IPS-NIHi11 (cell line): Measurements from ENCODE around the gene ASCL4.

Experiments used
- DNase-seq: peaks from one replicate; pipeline ENCODE4 v3.0.0; 2012; ENCODE audit warnings: mixed read lengths, low spot score

Gene ASCL4

DNA sequence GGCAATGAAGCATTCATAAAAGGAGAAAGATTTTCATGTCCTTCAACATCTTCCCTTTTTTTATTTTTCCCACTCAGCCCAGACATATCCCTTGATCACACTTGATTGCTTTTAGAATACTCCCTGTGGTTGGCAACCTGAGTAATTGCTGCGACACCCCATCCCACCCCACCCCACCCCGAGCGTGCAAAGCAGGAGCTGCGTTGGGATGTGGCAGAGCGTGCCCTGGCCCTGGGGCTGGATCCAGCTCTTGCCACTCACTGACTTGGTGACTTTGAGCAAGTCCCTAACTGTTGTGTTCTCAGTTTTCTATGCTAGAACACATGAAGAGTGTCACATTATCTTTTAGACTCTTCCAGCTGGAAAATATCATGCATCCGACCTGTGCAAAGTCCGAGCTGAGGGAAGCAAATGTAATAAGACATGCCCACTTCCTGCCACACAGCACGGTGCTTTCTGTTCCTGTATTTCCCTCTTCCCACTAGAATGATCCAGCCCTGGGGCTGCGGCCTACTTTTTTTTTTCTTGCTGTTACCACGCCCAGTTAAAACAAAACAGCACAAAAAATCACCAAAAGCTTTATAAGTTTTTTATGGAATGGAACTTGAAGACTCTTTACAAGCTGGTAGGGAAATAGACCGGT is 4.0 kb downstream of the ASCL4 start:
- no peak for DNase-seq

DNA sequence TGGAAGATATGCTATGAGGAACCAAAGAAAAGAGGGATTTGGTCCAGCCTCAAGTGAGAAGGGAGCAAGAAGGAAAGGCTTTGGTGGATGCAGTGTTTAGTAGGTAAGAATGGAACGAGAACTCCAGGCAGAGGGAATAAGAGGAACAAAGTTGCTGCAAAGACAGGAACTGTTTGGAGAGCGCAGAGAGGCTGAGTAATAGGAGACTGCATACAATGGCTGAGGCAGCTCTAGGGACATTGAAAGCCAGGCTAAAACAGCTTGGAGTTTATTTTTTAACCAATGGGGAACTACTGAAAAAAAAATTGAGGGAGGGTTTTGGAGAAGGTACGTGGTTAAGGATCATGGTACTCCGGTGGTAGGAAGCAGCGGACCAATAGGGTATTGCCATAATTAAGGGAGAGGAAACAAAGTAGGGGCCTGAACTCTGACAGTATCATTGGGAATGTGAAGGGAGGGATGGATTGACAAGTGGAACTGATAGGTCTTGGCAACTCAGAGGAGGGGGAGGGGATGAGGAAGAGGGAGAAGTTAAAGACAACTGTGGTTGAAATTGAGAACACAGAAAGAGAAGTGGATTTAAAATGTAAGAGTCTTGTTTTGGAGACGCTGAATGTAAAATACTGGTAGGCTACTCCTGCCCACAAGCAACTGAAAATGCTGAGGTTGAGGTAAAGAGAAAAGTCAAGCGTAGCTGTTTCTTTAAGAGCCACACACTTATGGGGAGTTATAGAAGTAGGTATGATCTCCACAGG is 4.8 kb downstream of the ASCL4 start:
- DNase-seq: no peak

DNA sequence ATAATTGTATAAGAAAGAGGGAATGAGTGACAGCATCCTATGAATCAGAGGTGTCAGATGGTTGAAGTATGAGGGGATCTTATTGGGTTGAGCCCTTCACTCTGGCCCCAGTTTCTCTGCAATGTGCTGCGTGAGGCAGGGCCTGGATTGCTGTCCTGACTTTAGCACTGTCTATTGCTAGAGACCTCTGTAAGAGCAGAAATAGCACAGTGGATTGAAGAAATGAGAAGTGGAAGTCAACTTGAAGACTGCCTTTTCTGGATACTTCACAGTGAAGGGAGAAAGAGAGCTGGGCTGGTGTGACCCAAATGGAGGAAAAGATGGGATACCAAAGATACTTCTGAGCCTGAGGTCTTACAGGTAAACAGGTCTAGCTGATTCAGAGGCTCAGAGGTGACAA is 5.8 kb downstream of the ASCL4 start:
- no peak for DNase-seq

DNA sequence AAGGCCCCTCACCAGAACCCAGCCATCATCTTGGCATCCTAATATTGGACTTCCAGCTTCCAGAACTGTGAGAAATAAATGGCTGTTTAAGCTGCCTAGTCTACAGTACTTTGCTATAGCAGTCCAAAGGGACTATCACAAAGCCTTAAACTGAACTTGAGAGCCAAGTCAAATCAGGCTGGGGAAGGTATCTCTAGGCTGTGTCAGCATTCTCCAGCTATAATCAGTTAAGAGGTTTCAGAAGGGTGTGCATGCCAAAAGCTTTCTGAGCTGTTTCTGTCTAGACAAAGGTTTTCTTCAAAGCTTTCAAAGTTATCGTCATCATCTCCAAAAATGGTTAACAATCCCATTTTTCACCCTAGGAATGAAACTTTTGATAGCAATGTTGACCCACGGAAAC is 7.6 kb downstream of the ASCL4 start:
- DNase-seq: no peak

DNA sequence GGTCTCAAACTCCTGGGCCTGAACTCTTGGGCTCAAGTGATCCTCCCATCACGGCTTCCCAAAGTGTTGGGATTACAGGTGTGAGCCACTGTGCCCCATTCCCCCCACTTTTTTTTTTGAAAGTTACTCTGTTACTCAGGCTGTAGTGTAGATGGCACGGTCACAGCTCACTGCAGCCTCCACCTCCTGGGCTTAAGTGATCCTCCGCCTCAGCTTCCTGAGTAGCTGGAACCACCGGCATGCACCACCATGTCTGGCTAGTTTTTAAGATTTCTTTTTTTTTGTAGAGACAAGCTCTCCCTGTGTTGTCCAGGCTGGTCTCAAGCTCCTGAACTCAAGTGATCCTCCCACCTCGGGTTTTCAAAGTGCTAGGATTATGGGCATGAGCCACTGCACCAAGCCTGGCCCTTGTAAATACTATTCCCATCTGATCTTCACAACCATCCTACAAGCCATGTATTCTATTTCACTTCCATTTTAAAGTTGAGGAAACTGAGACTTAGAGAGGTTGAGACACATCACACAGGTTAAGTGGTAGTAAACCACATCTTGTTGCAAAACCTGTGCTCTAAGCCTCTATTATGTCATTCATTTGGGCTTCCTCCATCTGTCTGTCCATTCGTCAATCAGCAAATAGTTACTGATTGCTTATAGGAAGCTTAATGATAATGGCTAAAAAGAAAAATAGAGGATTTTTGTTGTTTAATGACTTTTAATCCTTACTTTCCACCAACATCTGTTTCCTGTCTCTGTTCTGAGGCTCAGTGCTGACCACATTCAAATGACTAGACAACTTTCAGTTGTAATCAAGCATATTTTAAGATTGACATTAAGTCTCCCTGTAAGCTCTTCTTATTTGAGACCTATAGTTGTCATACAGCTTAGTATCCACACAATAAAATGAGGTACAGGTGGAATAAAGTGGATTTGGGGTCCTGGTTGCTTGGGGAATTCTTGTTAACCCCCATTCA is 9.2 kb downstream of the ASCL4 start:
- no peak for DNase-seq

DNA sequence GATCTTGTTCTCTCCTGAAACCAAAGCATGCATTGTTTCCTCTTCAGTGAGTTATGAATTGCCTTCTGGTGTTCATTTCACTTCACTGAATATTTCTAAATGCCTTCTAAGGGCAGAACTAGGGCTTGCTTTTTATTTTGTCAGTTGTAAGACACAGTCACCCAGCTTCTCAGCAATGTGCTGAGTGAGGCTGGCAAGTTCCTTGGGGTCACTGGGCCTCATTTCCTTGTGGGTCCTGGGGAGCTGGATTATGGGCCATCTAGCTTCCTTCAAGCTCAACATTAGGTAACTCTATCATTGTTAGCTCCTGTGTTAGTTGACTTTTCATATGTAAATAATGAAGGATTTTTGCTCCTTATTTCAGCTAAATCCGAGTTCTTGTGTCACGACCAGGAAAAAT is 13.8 kb downstream of the ASCL4 start:
- DNase-seq: no peak

DNA sequence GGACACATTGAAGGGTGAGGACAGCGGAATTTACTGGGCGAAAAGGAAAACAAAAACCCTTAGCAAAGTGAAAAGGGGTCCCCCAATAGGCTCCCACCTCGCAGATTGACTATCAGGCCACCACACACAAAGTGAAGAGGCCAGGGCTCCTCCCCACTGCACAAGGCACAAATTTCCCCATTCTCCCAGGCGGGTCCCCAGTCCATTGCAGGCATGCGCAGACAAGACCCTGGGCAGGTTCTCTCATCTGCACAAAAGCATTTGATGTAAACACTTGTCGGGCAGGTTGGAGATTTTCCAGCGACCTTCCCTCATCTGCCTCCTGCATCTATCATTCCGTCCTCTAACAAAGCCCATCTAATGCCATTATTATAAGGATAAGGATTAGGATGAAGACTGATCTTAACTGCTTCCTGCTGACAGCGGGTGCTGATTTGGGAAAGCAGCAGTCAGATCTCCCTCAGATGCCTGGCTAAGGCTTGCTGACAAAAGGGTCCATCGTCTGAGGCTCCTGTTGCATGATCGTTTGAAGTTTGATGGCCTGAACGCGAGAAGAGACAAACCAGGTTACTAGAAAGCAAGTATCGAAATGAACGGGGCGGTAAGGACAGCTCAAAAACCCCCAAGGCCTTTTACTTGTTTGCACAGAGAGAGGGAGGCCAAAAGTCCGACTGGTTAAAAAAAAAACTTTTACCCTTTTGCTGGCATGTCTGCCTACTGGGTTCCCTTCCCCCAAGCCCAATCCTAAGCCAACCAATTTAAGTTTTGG is 14.4 kb downstream of the ASCL4 start:
- no peak for DNase-seq

DNA sequence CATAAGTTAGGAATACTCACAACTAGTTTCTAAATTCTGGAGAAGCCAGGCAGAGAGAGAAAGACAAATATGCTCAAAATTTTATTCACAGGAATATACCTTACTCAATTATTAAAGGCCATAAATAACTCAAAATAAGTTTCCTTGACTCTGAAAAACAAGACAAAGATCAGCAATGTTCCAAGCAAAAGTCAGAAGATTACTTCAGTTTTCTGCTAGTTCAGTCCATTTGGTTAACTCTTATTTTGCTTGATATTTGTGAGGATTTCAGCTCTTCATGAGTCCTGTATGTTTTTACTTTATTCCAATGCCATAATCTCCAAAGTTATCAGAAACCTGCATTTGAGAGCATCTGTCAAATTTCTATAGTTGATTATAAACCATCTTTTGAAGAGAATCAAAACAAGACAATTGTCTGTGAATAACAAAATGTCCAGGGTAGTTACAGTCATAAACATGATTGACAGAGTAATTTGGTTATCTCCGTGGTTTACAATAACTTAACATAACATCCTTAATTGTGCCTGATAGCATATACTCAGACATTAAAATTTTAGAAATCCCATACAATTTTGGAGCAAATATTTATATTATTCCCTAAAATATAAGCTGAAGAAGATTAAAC is 17.1 kb downstream of the ASCL4 start:
- no peak for DNase-seq

DNA sequence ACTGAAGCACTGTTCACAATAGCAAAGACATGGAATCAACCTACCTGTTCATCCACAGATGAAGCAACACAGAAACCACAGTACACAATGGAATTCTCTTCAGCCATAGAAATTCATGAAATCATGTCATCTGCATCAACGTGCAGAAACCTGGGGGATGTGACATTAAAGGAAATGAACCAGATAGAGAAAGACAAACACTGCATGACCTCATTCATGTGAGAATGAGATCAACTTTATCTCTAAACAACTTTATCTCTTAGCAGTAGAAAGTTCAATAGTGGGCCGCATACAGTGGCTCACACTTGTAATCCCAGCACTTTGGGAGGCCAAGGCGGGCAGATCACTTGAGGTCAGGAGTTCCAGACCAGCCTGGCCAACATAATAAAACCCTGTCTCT is 19.9 kb downstream of the ASCL4 start:
- no peak for DNase-seq

DNA sequence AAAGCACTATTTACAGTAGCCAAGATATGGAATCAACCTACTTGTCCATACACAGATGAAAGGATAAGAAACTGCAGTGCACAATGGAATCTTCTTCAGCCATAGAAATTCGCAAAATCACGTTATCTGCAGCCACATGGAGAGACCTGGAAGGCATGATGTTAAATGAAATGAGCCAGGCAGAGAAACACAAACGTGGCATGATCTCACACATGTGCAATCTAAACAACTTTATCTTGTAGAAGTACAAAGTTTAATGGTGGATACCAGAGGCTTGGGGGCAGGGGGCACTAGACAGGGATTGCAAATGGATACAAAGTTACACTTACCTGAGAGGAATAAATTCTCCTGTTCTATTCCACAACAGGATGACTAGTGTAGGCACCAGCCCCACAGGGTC is 24.1 kb downstream of the ASCL4 start:
- no peak for DNase-seq

DNA sequence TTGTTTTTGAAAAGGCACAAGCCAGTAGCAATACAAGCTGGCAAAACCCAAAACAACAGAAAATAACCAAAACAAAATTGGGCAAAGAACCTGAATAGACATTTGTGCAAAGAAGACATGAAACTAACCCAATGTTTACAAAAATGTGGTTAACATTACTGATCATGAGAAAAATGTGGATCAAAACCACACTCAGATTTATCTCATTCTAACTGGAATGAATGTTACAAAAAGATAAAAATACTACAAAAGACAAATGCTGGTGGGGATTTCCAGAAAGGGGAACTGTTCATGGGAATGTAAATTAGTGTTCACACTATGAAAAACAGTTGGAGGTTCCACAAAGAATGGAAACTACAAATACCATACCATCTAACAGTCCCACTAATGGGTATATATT is 26.6 kb downstream of the ASCL4 start:
- no peak for DNase-seq

DNA sequence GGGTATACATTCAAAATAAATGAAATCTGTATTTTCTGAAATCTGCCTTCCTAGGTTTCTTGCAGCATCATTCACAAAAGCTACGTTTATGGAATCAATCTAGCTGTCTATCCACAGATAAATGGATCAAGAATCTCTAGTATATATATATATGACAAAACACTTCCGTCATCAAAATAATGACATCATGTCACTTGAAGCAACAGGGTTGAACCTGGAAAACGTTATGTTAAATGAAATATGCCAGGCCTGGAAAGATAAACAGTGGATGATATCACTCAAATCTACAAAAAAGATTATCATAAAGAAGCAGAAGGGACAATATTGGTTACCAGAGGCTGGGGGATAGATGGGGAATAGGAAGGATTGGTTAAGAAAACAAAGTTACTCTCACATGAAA is 28.6 kb downstream of the ASCL4 start:
- no peak for DNase-seq

DNA sequence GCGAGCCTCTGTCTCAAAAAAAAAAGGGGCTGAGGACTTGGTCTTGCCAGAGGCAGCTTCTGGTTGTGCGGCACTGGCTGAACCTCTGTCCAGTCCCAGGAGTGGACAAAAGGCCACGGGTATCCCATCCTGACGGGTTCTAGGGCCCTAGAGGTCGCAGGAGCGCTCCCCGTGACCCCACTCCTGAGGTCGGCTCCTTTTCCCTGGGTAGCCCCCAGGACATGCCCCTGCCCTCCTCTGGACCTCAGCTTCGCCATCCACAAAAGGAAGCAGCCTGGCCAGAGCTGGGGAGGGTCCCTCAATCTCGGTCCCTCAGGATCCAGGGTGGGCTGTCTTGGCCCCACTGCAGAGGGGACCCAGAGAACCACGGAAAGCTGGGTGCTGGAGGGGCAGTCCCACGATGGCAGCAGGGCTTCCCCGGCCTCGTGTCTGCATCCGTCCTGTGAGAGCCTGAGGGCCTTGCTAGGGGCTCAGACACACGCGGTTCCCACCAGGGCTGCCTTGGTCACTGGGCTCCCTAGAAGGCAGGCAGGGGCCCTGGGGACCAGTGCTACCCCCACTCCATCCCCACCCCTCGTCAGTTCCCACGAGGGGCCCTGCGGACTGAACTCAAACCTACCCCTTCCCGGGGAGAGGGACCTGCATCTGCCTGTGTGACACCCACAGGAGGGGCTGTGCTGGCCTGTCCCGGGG is 31.1 kb downstream of the ASCL4 start:
- no peak for DNase-seq

DNA sequence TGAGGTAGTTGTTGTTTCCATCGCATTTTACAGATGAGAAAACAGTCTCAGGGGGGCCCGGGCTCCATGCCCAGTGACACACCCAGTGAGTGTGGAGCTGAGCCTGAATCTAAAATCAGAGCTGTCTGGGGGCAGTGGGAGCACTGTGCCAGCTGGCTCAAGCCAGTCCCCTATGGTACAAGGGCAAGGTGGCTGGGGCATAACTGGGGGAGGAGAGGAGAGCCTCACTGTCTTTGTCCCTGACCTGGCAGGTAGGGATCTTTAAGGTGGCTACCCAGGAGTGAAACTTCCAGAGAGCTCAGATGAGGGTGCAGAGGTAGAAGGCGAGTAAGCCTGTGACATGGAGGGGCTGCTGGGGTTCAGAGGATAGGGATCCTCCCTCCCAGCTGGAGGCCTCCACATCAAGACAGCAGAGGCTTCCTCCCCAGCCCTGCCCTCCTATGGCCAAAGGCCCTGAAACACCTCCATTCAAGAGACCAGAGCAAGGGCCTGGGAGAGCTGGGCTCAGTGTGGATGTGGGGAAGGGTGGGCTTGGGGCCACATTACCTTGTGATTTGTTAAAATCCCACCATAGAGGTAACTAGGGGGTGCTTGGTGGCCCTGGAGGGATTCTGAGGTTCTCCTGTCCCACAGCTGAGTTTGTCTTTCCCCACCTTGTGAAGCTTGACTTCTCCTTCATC is 33.1 kb downstream of the ASCL4 start:
- no peak for DNase-seq

DNA sequence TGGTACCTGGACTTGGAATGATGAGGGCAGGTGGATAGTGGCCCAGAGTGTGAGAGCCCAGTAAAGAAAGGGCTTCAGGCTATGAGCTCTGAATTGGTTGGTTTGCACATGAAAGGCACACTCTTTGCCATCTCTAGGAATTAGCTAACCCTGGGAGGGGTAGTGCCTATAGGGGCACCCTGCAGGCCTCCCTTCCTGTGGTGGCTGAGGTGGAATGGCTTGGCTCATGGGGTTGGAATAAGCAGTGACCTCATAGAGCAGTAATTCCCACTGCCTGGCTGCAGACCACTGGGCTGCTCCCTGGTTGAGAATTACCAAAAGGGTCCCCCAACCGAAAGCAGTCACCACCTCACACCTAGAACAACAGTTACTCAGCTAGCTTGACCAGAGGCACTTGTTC is 42.7 kb downstream of the ASCL4 start:
- DNase-seq: no peak

DNA sequence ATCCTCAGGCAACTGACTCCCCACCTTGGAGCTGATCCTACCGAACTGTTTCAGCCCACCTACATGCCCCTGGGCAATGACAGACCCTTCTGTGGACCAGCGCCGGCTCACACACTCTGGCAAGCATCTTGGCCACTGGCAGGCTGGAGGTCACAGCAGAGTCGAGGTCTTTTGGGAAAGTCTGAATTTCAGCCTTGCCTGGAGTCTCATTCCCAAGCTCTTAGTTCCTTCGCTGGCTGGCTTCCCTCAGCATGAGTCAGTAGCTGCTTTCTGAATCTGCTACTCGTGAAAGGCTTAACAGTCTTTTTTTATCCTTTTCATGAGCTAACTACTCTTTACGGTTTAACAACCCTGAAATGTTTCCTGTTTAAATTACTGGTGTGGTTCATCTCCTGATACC is 44.5 kb downstream of the ASCL4 start:
- DNase-seq: no peak

DNA sequence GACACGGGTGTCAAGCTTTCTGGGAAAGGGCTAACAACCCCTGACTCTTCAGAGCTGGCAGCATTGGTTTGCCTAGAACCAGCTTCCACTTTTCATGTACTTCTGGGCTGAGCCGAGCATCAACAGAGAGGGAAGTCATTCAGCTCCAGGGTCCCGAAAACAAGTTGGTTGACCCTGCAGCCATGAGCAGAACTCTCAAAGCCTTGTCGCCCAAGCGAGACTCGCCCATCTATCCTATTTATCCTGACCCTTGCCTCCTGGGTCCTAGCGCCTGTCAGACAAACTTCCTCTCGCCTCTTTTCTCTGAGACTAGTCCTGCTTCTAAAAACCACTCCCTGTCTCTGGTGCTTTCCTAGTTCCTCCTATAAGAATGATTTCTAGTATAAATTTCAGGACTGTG is 47.9 kb downstream of the ASCL4 start:
- no peak for DNase-seq
